KOPT-K1 (cell line): Measurements from ENCODE around the gene ZNF253.
"Not testable (repeated sequence)": the region's sequence is repeated elsewhere in the genome, so short reads cannot be mapped to it uniquely, and the experiment has no call there.

Experiments used
- H3K27ac ChIP-seq: fragments of 200-600 bp; sonication (generic); 2 replicates; pipeline ENCODE4 v1.5.1; 2016; ENCODE audit warnings: antibody characterized with exemption, mild to moderate bottlenecking, low read depth, low read length; ENCODE audit not compliant: poor library complexity, severe bottlenecking
- H3K36me3 ChIP-seq: fragments of 200-600 bp; sonication (generic); 2 replicates; pipeline ENCODE4 v1.5.1; 2017; ENCODE audit warnings: antibody characterized with exemption, mild to moderate bottlenecking, low read length, moderate library complexity; ENCODE audit not compliant: insufficient read depth
- H3K9me3 ChIP-seq: fragments of 200-600 bp; sonication (generic); 2 replicates; pipeline ENCODE4 v1.5.1; 2017; ENCODE audit warnings: antibody characterized with exemption, low read length, mild to moderate bottlenecking; ENCODE audit not compliant: insufficient read depth, poor library complexity, severe bottlenecking

Gene ZNF253

DNA sequence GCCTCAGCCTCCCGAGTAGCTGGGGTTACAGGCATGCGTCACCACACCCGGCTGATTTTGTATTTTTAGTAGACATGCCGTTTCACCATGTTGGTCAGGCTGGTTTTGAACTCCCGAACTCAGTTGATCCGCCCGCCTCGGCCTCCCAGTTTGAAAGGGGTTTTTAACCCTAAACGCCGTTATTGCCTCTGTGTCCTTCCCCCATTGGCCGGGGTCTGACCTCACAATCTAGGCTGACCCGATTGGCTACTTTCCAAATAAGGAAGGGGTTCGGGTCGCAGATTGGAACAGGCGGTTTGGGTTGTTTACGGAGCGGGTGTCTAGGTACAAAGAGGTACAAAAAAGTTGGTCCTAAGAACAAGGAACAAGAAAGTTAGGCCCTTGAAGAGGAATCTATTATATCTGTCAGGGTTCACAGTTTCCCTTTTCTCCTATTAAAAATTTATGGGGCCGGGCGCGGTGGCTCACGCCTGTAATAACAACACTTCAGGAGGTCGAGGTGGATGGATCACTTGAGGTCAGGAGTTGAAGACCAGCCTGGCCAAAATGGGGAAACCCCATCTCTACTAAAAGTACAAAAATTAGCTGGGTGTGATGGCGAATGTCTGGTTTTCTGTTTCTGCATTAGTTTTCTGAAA is 1.0 kb downstream of the ZNF253 start:
- Histone ChIP-seq H3K9me3 (peaks cover 59% of the 10 kb centered on the region), H3K27ac (peak overlapping the region; percentile 83), H3K36me3 (peaks cover 41% of the 10 kb centered on the region)

DNA sequence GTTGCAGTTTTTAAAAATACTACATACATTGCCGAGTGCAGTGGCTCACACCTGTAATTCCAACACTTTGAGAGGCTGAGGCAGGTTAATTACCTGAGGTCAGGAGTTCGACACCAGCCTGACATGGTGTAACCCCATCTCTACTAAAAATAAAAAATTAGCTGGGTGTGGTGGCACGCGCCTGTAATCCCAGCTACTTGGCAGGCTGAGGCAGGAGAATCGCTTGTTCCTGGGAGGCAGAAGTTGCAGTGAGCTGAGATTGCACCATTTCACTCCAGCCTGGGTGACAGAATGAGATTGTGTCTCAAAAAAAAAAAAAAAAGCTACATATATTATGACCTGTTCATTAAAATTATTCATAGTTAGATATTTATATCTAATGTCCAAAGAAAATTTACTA is 4.4 kb downstream of the ZNF253 start:
- not testable (repeated sequence) for H3K27ac ChIP-seq
- Histone ChIP-seq H3K36me3 (peaks cover 72% of the 10 kb centered on the region), H3K9me3 (peaks cover 81% of the 10 kb centered on the region)

DNA sequence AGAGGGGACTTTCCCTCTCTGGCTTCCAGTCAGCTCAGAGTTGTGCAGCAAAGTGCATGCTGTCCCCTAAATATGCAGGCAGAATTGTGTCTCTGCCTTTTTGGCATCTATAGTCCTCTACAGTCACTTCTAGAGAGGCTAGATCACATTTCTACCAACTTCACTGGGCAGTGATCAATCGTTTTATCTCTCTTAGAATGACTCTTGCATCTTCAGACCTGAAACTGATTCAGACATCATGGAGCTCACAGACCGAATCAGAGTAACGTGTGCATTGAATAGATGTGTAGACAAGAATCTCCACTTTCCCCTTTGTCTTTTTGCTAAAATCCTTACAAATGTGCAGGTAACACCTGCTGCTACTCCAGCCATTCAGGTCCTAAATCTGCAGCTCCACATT is 6.2 kb downstream of the ZNF253 start:
- Histone ChIP-seq H3K36me3 (peaks cover 90% of the 10 kb centered on the region), H3K9me3 (peaks cover 99% of the 10 kb centered on the region), H3K27ac (no peak overlapping the region)

DNA sequence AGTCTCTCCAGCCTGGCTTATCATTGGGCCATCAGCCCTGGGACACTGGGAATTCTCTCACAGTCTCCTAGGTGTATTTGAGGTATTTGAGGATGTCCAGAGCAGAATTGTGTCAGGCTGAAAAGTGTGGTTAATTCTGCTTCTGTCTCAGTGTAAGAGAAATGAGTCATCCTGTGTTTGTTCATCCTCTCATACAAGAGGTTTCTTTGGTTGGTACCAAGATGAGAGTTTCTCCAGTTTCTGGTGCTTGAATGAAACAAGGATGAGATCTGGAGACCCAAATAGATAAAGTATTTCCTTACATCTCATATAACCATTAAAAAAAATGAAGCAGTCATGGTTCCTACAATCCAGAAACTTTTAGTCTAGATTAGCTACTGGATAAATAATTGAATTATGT is 7.7 kb downstream of the ZNF253 start:
- Histone ChIP-seq H3K36me3 (peaks cover 93% of the 10 kb centered on the region), H3K27ac (no peak overlapping the region), H3K9me3 (peaks cover 100% of the 10 kb centered on the region)

DNA sequence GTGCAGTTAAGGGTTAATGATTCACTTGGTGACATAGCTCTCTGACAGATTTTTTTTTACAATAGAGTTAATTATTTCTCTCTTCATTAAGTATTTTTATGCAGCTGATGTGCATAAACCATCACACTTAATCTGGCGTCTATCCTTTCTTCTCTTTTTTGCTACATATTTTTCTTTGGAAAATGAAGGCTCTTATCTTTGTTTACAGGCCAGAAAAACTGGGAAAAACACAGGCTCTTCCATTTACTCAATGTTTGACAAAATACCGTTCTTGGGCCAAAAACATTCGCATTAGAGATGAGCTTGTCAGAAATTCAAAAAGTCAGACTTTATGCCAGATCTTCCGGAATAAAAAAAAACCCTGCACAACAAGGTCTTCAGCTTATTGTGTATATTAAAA is 12.0 kb downstream of the ZNF253 start:
- H3K36me3 ChIP-seq: peaks cover 97% of the 10 kb centered on the region
- H3K27ac ChIP-seq: no peak overlapping the region
- peaks cover 100% of the 10 kb centered on the region for H3K9me3 ChIP-seq

DNA sequence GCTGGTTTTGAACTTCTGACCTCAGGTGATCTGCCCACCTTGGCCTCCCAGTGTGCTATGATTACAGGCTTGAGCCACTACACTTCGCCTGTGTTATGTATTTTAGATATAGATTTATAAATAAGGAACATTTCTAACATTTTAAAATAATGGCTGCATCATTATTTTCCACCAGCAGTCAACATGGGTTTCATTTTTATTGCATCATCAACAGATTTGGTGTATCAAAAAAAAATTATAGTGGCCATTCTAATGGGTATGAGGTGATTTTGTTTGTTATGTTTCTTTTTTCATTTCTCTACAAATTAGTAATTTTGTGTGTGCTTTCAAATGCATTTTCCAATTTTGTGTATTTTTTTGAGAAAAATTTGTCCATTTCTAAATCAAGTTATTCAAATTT is 18.9 kb downstream of the ZNF253 start:
- Histone ChIP-seq H3K9me3 (peaks cover 99% of the 10 kb centered on the region), H3K36me3 (peaks cover 95% of the 10 kb centered on the region), H3K27ac (no peak overlapping the region)

DNA sequence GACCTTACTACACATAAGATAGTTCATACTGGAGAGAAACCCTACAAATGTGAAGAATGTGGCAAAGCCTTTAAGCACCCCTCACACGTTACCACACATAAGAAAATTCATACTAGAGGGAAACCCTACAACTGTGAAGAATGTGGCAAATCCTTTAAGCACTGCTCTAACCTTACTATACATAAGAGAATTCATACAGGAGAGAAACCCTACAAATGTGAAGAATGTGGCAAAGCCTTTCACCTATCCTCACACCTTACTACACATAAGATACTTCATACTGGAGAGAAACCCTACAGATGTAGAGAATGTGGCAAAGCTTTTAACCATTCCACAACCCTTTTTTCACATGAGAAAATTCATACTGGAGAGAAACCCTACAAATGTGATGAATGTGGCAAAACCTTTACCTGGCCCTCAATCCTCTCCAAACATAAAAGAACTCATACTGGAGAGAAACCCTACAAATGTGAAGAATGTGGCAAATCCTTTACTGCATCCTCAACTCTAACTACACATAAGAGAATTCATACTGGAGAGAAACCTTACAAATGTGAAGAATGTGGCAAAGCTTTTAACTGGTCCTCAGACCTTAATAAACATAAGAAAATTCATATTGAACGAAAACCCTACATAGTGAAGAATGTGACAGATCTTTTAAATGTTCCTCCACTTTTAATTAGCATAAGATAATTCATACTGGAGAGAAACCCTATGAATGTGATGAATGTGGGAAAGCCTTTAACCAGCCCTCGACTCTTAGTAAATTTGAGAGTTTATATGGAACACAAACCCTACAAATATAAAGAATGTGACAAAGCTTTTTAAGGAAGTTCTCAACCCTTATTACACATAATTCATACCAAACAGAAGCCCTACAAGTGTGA is 26.6 kb downstream of the ZNF253 start:
- not testable (repeated sequence) for H3K27ac ChIP-seq
- H3K36me3 ChIP-seq: peaks cover 64% of the 10 kb centered on the region
- H3K9me3 ChIP-seq: peaks cover 100% of the 10 kb centered on the region

DNA sequence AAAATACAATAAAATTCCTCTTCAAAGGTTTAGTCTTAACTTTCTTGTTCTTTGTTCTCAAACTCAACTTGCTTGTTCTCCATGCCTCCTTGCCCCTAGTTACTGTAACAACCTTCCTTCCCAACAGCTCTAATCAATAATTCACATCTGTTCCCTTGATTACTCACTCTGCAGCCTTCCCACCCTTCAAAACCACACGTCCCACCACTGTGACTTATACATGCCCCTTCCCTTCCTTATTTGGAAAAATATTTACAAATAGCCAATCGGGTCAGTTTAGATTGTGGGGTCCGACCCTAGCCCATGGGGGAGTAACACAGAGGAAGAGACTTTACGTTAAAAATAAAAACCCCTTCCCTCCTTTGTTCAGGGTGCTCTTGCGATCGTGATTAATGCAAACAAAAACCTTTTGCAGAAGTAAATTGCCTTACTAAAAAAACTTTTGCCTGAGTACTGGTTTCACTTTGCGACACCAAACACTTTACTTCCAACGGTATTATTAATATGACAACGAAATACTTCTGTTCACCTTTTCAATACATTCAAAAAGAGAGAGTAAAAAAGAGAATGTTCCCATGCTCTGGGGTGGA is 34.6 kb downstream of the ZNF253 start:
- Histone ChIP-seq H3K27ac (peak overlapping the region; percentile 84), H3K9me3 (peaks cover 80% of the 10 kb centered on the region), H3K36me3 (peaks cover 32% of the 10 kb centered on the region)

DNA sequence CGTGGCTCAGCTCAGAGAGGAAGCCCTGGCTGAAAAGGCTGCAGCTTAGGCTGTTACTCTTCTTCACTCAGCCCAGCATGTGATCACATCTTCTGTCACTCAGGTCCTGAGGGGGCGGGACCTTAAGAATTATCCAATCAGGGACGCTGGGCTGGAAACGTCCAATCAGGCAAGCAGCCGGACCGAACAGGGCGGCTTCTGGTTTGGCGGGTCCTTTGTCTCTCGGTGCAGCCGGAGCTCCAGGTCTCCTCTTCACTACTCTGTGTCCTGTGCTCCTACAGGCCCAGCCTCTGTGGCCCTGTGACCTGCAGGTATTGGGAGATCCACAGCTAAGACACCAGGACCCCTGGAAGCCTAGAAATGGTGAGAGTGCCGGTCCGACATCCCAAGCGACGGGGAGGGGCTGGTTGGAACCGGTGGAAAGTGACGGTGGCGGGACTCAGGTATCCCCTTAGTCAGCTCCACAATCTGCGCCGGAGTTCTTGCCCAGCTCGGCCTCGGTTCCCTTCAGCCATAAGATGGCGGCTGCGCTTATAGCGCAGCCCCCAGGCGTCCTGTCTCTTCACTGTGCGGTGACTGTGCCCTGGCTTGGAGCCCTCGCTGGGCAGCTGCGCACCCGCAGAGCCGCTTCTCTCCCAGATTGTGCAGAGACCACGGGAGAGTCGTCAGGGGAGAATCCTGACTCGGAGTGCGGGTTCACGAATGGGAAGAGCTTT is 35.2 kb downstream of the ZNF253 start, which contains the start of gene ZNF93:
Gene ZNF93 (plus strand): TSS at position 218 of the 716 bp plus-strand sequence. CDS start 143 bp downstream, at position 361.
- peak within 1 kb of the TSS; percentile 84 for H3K27ac ChIP-seq
- peaks cover 36% of the 10 kb centered on the region for H3K36me3 ChIP-seq
- peaks cover 80% of the 10 kb centered on the region for H3K9me3 ChIP-seq

DNA sequence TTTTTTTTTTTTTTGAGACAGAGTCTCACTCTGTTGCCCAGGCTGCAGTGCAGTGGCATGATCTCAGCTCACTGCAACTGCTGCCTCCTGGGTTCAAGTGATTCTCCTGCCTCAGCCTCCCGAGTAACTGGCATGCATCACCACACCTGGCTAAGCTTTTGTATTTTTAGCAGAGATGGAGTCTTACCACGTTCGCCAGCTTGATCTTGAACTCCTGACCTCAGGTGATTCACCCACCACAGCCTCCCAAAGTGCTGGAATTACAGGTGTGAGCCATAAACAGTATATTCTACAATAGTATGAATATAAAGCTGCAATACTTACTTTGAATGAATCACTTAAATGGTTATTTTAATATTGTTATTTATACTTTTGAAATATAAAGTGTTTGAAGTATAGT is 41.9 kb downstream of the ZNF253 start:
- Histone ChIP-seq H3K36me3 (peaks cover 94% of the 10 kb centered on the region), H3K9me3 (peaks cover 100% of the 10 kb centered on the region)
- H3K27ac ChIP-seq: not testable (repeated sequence)

DNA sequence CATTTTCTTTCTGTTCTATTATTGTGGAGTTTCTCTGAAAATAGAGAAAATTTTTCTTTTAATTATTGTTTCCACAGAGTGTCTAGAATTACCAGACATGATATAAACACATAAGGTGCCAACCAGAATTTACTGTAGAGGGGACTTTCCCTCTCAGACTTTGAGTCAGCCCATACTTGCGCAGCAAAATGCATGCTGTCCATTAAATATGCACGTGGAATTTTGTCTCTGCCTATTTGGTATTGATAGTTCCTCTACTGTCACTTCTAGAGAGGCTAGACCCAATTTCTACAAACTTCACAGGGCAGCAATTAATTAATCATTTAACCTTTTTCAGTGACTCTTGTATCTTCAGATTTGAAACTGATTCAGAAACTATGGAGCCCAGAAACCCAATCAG is 44.0 kb downstream of the ZNF253 start:
- Histone ChIP-seq H3K27ac (no peak overlapping the region), H3K9me3 (peaks cover 100% of the 10 kb centered on the region), H3K36me3 (peaks cover 94% of the 10 kb centered on the region)

DNA sequence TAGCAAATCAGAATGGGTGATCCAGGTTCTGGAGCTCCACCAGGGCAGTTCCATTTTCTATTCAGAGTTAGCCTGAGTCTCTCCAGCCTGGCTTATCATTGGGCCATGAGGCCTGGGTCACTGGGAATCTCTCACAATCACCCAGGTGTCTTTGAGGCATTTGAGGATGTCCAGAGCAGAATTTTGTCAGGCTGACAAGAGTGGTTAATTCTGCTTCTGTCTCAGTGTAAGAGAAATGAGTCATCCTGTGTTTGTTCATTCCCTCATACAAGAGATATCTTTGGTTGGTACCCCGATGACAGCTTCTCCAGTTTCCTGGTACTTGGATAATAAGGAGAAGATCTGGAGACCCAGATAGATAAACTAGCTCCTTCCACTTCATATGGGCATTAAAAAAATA is 45.5 kb downstream of the ZNF253 start:
- peaks cover 100% of the 10 kb centered on the region for H3K9me3 ChIP-seq
- no peak overlapping the region for H3K27ac ChIP-seq
- peaks cover 94% of the 10 kb centered on the region for H3K36me3 ChIP-seq

DNA sequence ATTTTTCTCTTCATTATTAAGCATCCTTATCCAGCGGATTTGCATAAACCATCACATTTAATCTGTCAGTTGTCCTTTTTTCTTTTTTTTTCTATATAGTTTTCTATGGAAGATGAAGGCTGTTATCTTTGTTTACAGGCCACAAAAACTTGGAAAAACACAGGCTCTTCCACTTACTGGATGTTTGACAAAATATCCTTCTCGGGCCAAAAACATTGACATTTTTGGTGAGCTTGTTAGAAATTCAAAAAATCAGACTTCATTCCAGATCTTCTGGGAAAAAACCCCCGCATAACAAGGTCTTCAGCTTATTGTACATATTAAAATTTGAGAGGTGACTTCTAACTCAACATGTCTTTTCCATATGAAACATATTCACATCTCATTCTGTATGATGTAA is 48.9 kb downstream of the ZNF253 start:
- Histone ChIP-seq H3K36me3 (peaks cover 92% of the 10 kb centered on the region), H3K9me3 (peaks cover 93% of the 10 kb centered on the region), H3K27ac (no peak overlapping the region)

DNA sequence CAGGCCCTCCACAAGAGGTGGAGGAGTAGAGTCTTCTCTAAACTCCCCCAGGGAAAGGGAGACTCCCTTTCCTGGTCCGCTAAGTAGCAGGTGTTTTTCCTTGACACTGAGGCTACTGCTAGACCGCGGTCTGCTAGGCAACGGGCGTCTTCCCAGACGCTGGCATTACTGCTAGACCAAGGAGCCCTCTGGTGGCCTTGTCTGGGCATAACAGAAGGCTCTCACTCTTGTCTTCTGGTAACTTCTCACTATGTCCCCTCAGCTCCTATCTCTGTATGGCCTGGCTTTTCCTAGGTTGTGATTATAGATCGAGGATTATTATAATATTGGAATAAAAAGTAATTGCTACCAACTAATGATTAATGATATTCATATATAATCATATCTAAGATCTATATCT is 64.7 kb downstream of the ZNF253 start:
- H3K9me3 ChIP-seq: peaks cover 100% of the 10 kb centered on the region
- not testable (repeated sequence) for H3K27ac ChIP-seq
- peaks cover 98% of the 10 kb centered on the region for H3K36me3 ChIP-seq
